ENCODE data around the gene TSPAN14. TPM values are rescaled to one million over a fixed set of nuclear protein-coding genes. Genes with fewer than 3 reads are reported as not detected.
"Not testable (repeated sequence)": the region's sequence is repeated elsewhere in the genome, so short reads cannot be mapped to it uniquely, and the experiment has no call there.

The TSPAN14 gene
- total RNA-seq, 2 donors from 2014 or later: 85.6 TPM

- intact Hi-C loops (cut with DNase I, micrococcal nuclease): no loop called here
- no peak for DNase-seq
- ATAC-seq: no peak
Measured at GRCh38 chr10:80529604-80530003, 75.5 kb downstream of the TSPAN14 start.

- ATAC-seq (peak; percentile 81), DNase-seq (peak in 1 of 2 donors; percentile 41)
- intact Hi-C loops (cut with DNase I, micrococcal nuclease): no loop called here
Measured at GRCh38 chr10:80530251-80530650, 76.1 kb downstream of the TSPAN14 start.

GRCh38 chr10:80530816-80531215 is 76.7 kb downstream of the TSPAN14 start:
- ATAC-seq (no peak), DNase-seq (no peak)

GRCh38 chr10:80532571-80532970 is 78.5 kb downstream of the TSPAN14 start:
- intact Hi-C loops (cut with DNase I, micrococcal nuclease): no loop called here
- ATAC-seq (no peak), DNase-seq (peak in 1 of 2 donors; percentile 19)

More at GRCh38 chr10:80530816-80531215, 76.7 kb downstream of the TSPAN14 start:
- intact Hi-C loops (cut with DNase I, micrococcal nuclease): no loop called here

- DNase-seq; intact Hi-C loops (cut with DNase I, micrococcal nuclease); ATAC-seq: not testable (repeated sequence)
Measured at GRCh38 chr10:80534059-80534458, 79.9 kb downstream of the TSPAN14 start.

- intact Hi-C loops (cut with DNase I, micrococcal nuclease); DNase-seq; ATAC-seq: not testable (repeated sequence)
Measured at GRCh38 chr10:80534646-80535045, 80.5 kb downstream of the TSPAN14 start.

- ATAC-seq (peak; percentile 95), DNase-seq (peak; percentile 83 to 87)
- intact Hi-C loops (cut with DNase I, micrococcal nuclease): no loop called here
Measured at GRCh38 chr10:80535671-80536360, 81.7 kb downstream of the TSPAN14 start.

- intact Hi-C loops (cut with DNase I, micrococcal nuclease): no loop called here
- DNase-seq (peak in 1 of 2 donors; percentile 27), ATAC-seq (peak; percentile 10)
Measured at GRCh38 chr10:80536361-80536835, 82.3 kb downstream of the TSPAN14 start.

- intact Hi-C loops (cut with DNase I, micrococcal nuclease): no loop called here
- ATAC-seq (no peak), DNase-seq (peak in 1 of 2 donors; percentile 5)
Measured at GRCh38 chr10:80537086-80537735, 83.1 kb downstream of the TSPAN14 start.

- intact Hi-C loops (cut with DNase I, micrococcal nuclease): no loop called here
- DNase-seq: peak in 1 of 2 donors; percentile 20
Measured at GRCh38 chr10:80537736-80538480, 83.8 kb downstream of the TSPAN14 start, which contains the start of gene SH2D4B. TSS of gene SH2D4B (plus strand) at chr10:80537902. CDS start at chr10:80538332, 430 bp downstream.

GRCh38 chr10:80538481-80539185 is 84.5 kb downstream of the TSPAN14 start:
- no peak for DNase-seq
- intact Hi-C loops (cut with DNase I, micrococcal nuclease): no loop called here
- ATAC-seq: no peak

More at GRCh38 chr10:80537736-80538480, 83.8 kb downstream of the TSPAN14 start, which contains the start of gene SH2D4B:
- no peak for ATAC-seq

- no peak for DNase-seq
- intact Hi-C loops (cut with DNase I, micrococcal nuclease): no loop called here
- no peak for ATAC-seq
Measured at GRCh38 chr10:80539421-80540031, 85.4 kb downstream of the TSPAN14 start.

- intact Hi-C loops (cut with DNase I, micrococcal nuclease): no loop called here
- ATAC-seq: no peak
- DNase-seq: no peak
Measured at GRCh38 chr10:80540136-80540535, 86.0 kb downstream of the TSPAN14 start.

- intact Hi-C loops (cut with DNase I, micrococcal nuclease): no loop called here
- DNase-seq (no peak), ATAC-seq (no peak)
Measured at GRCh38 chr10:80540618-80540980, 86.5 kb downstream of the TSPAN14 start.

GRCh38 chr10:80540981-80541750 is 87.1 kb downstream of the TSPAN14 start:
- peak; percentile 18 for ATAC-seq
- no peak for DNase-seq
- intact Hi-C loops (cut with DNase I, micrococcal nuclease): no loop called here

- no peak for ATAC-seq
- DNase-seq: no peak
- intact Hi-C loops (cut with DNase I, micrococcal nuclease): no loop called here
Measured at GRCh38 chr10:80542053-80542452, 87.9 kb downstream of the TSPAN14 start.

GRCh38 chr10:80542652-80543318 is 88.7 kb downstream of the TSPAN14 start:
- ATAC-seq: no peak
- no peak for DNase-seq
- intact Hi-C loops (cut with DNase I, micrococcal nuclease): no loop called here
